Endothelial cell (in vitro differentiated cells): ENCODE measurements around the gene LRTM2. TPM values are rescaled to one million over a fixed set of nuclear protein-coding genes. Genes with fewer than 3 reads are reported as not detected.

Experiments used
- DNase-seq: peaks from one replicate; pipeline ENCODE4 v3.0.0; 2021; ENCODE audit warnings: low spot score
- H3K27ac Mint-ChIP-seq: one replicate; pipeline ENCODE4 v1.8.0; 2021; ENCODE audit warnings: mixed read lengths, inconsistent platforms; ENCODE audit not compliant: unreplicated experiment
- H3K27me3 Mint-ChIP-seq: one replicate; pipeline ENCODE4 v1.8.0; 2021; ENCODE audit warnings: mild to moderate bottlenecking, moderate library complexity, mixed read lengths, inconsistent platforms; ENCODE audit not compliant: unreplicated experiment
- H3K36me3 Mint-ChIP-seq: one replicate; pipeline ENCODE4 v1.8.0; 2021; ENCODE audit warnings: mild to moderate bottlenecking, low read depth, mixed read lengths, inconsistent platforms; ENCODE audit not compliant: unreplicated experiment
- H3K4me1 Mint-ChIP-seq: one replicate; pipeline ENCODE4 v1.8.0; 2021; ENCODE audit warnings: mild to moderate bottlenecking, mixed read lengths, inconsistent platforms; ENCODE audit not compliant: unreplicated experiment
- H3K4me3 Mint-ChIP-seq: one replicate; pipeline ENCODE4 v1.8.0; 2021; ENCODE audit warnings: mild to moderate bottlenecking, mixed read lengths, inconsistent platforms; ENCODE audit not compliant: unreplicated experiment
- H3K9me3 Mint-ChIP-seq: one replicate; pipeline ENCODE4 v1.8.0; 2021; ENCODE audit warnings: mixed read lengths, inconsistent platforms; ENCODE audit not compliant: unreplicated experiment
- total RNA-seq: library from RNA; stranded (reverse); fragmentation: NEBNext Ultra II Directional; extraction: Animal tissue kit (Norgen Biotek cat#: 25700); gene quantifications from one replicate; pipeline ENCODE4 v1.2.1, GENCODE V29; 2021; ENCODE audit not compliant: unreplicated experiment
- TF ChIP-seq, protein P1 (sequence below): fragments of 200-600 bp; sonication (generic); IDR thresholded peaks from one replicate; pipeline ENCODE4 v1.5.0; 2021; ENCODE audit warnings: antibody characterized with exemption; ENCODE audit not compliant: unreplicated experiment

LRTM2 gene
- total RNA-seq, 1 donor from 2014 or later = not detected

DNA sequence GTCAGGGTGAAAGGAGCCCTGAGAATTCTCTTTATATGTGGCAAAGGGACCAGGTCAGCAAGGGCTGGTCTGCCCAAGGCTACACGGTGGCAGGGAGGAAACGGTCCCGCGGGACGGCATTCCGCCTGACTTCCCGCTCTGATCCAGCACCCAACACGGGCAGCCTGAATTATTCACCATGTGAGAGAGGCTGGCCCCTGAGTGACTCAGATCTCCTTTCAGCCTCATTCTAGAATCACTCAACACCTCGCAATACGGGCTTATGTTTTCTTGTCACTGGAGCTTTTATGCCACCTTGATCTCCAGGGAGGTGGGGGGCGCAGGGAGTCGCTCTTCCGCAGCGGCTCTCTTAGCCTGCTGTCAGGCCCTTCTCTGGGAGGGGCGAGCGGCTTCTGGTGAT is 8.5 kb downstream of the LRTM2 start:
- H3K27me3 Mint-ChIP-seq = peaks cover 8% of the 10 kb centered on the region
- DNase-seq = no peak
- TF ChIP-seq, protein P1, sequence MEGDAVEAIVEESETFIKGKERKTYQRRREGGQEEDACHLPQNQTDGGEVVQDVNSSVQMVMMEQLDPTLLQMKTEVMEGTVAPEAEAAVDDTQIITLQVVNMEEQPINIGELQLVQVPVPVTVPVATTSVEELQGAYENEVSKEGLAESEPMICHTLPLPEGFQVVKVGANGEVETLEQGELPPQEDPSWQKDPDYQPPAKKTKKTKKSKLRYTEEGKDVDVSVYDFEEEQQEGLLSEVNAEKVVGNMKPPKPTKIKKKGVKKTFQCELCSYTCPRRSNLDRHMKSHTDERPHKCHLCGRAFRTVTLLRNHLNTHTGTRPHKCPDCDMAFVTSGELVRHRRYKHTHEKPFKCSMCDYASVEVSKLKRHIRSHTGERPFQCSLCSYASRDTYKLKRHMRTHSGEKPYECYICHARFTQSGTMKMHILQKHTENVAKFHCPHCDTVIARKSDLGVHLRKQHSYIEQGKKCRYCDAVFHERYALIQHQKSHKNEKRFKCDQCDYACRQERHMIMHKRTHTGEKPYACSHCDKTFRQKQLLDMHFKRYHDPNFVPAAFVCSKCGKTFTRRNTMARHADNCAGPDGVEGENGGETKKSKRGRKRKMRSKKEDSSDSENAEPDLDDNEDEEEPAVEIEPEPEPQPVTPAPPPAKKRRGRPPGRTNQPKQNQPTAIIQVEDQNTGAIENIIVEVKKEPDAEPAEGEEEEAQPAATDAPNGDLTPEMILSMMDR = no peak
- H3K36me3 Mint-ChIP-seq = no peaks in the 10 kb centered on the region
- no peak overlapping the region for H3K27ac Mint-ChIP-seq
- H3K4me3 Mint-ChIP-seq = no peak overlapping the region
- H3K4me1 Mint-ChIP-seq = no peaks in the 10 kb centered on the region
- H3K9me3 Mint-ChIP-seq = no peaks in the 10 kb centered on the region

DNA sequence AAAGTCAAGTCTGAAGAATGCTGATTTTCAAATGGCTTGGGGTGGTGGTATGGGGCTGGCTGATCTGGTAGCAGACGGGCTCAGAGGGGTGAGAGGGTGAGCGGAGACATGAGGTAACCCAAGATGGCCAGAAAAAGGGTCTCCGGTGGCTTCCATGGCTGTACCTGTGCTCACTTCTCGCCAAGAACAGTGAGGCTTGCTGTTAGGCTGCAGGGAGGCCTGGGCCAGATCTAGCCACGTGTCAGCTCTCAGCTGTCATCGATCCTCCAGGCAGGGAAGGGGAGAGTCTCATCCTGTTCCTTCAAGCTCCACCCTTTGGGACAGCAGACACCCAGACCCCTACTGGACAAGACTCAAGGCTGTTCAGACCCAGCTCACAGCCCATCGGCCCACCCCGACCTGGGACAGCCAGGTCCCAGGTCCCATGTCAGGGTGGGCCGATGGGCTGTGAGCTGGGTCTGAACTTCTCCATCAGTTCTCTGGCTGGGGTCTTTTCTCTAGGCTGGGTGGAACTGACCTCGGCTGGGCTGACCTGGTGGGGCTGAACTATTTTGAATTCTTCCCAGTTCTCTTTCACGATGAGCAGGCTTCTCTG is 9.0 kb downstream of the LRTM2 start:
- TF ChIP-seq, protein P1 = no peak
- no peak overlapping the region for H3K4me3 Mint-ChIP-seq
- H3K27me3 Mint-ChIP-seq = peaks cover 8% of the 10 kb centered on the region
- no peak overlapping the region for H3K27ac Mint-ChIP-seq
- H3K4me1 Mint-ChIP-seq = no peaks in the 10 kb centered on the region
- DNase-seq = no peak
- no peaks in the 10 kb centered on the region for H3K36me3 Mint-ChIP-seq
- no peaks in the 10 kb centered on the region for H3K9me3 Mint-ChIP-seq

DNA sequence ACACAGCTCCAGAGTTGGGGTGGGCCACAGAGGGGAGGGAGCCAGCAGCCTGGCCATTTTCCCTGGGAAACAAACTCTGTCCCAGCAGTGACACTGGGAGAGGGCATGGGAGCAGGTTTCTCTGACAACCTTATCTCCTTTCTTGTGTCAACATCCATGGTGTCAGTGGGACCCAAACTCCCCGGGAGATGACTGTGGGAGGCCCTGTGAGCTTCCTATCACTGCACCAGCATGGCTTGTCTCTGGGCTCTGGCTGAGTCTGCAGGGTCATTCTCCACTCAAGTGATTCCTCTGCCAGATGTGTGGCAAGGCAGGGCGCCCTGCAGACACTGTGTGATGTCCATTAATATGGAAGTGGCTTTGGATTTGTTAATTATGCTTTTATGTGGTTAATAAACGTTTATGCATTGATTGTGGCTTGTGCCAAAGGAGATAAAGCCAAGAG is 10.1 kb downstream of the LRTM2 start:
- H3K36me3 Mint-ChIP-seq = no peaks in the 10 kb centered on the region
- H3K9me3 Mint-ChIP-seq = no peaks in the 10 kb centered on the region
- H3K27ac Mint-ChIP-seq = no peak overlapping the region
- no peak overlapping the region for H3K4me3 Mint-ChIP-seq
- H3K4me1 Mint-ChIP-seq = no peaks in the 10 kb centered on the region
- no peak for DNase-seq
- TF ChIP-seq, protein P1 = no peak
- H3K27me3 Mint-ChIP-seq = peaks cover 4% of the 10 kb centered on the region

DNA sequence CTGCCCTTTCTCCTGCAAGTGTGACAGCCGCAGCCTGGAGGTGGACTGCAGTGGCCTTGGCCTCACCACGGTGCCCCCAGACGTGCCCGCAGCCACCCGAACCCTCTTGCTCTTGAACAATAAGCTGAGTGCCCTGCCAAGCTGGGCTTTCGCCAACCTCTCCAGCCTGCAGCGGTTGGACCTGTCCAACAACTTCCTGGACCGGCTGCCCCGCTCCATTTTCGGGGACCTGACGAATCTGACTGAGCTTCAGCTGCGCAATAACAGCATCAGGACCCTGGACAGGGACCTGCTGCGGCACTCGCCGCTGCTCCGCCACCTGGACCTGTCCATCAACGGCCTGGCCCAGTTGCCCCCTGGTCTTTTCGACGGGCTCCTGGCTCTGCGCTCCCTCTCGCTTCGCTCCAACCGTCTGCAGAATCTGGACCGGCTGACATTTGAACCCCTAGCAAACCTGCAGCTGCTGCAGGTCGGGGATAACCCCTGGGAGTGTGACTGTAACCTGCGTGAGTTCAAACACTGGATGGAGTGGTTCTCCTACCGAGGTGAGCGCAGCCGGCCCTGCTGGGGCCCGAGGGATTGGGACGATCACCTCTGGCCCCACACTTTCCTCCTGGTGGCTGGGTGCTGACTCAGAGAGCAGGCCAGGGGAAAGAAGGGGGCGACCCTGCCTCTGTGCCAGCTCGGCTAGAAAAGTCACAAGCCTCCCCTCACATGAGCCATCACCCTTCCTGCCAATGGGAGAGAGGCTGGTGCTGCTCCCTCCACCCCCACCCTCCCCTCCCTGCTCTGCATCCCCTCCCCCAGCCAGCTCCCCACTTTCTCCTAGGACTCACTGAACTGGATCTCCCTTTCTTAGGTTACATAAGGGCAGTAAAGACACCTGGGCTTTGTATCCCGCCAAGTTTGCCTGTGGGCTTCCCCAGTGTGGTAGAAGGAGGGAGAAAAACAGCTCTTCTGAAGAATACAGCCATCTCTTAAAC is 10.9 kb downstream of the LRTM2 start:
- Mint-ChIP-seq H3K4me1 (no peaks in the 10 kb centered on the region), H3K27me3 (peaks cover 4% of the 10 kb centered on the region), H3K9me3 (no peaks in the 10 kb centered on the region), H3K27ac (no peak overlapping the region), H3K36me3 (no peaks in the 10 kb centered on the region), H3K4me3 (no peak overlapping the region)
- TF ChIP-seq, protein P1 = no peak
- DNase-seq = peak; percentile 79
